HG02759 (cell line): ENCODE results near the gene PUS10.

Experiments
- ATAC-seq: cut with Tn5 transposase; IDR thresholded peaks from one replicate; pipeline ENCODE4 v1.9.1; 2021; ENCODE audit warnings: mild to moderate bottlenecking, moderate library complexity; ENCODE audit not compliant: unreplicated experiment

Gene PUS10

GRCh38 chr2:60972889-60973656, 45.0 kb downstream of the PUS10 start:
- ATAC-seq = no peak

- ATAC-seq = peak; percentile 56
Measured at GRCh38 chr2:60966507-60967405, 51.3 kb downstream of the PUS10 start.

GRCh38 chr2:60965499-60965785, 52.6 kb downstream of the PUS10 start:
- no peak for ATAC-seq

GRCh38 chr2:60964651-60965498, 53.2 kb downstream of the PUS10 start:
- no peak for ATAC-seq

DNA sequence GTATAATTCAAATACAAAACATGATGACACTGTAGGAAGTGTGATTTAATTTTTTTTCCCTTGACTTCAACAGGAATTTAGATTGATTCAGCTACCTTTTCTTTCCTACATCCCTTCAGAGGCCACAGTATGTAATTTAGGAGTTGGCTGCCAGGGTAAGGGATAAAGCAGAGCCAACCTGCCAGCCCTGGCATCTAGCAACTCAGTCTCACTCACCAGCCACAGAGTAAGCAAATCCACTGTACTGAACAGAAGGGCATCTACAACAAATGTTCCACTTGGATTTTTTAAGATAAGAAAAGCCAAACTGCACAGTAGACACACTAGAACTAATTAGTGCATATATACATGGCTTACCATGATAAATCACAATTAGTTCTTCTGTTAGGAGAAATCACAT, 54.9 kb downstream of the PUS10 start:
- no peak for ATAC-seq

DNA sequence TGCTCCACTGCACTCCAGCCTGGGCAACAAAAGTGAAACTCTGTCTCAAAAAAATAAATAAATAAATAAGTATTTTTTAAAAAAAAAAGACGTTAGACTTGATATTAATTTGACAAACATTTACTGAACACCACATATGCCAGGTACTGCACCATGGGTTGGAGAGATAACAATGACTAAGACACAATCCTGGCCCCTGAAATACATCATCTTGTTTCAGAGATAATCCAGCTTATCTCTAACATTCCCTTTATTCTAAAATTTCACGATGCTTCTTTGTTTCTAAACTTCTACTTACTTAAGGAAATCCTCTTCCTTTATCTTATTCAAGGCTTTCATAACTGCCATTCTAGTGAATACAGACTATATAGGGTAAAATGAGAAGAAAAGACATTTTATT, 55.5 kb downstream of the PUS10 start:
- ATAC-seq = no peak

GRCh38 chr2:60961457-60961856, 56.6 kb downstream of the PUS10 start:
- no peak for ATAC-seq

DNA sequence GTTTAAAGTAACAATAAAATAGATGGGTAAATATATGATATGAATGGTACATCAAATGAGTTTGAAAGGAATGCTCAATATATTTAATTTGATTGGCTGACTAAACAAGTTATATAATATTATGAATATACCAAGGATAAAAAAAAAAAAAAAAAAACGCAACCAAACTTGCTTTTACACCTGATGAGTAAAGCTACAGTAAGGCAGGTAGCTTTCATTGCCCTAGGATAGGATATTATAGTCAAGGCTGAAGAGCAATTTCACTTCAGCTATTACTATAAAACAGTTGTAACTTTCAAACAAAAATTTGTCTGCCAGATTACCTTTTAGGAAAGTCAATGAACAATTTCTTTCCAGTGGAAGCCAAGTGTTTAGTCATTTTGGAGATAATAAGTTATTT, 57.3 kb downstream of the PUS10 start:
- no peak for ATAC-seq

DNA sequence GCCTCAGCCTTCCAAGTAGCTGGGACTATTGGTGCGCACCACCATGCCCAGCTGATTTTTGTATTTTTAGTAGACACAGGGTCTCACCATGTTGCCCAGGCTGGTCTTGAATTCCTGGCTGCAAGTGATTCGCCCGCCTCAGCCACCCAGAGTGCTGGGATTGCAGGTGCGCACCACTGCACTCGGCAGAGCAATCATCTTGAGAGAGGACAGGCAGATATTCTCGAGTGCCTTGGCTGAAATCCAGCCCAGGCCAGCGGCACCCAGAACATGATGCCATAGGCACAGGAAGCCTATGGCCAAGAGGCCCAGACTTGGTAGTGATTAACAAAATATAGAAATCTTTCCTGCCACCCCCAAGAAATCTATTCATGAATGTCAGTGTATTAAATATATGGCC, 58.6 kb downstream of the PUS10 start:
- ATAC-seq = no peak

- no peak for ATAC-seq
Measured at GRCh38 chr2:60958800-60959199, 59.3 kb downstream of the PUS10 start.

DNA sequence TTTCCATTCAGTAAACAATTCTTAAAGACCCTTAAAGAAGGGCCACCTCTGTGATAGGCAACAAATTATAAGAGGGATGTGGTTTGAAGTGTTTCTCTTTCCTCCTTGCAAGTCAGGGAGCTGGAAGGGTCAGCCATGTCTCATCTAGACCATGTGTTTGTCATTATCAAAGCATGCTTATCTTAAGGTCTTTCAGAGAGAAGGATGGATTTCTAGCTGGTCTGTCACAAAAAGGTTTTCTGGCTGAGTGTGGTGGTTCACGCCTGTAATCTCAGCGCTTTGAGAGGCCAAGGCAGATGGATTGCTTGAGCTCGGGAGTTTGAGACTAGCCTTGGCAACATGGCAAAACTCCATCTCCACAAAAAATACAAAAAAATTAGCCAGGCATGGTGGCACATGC, 59.7 kb downstream of the PUS10 start:
- ATAC-seq = no peak

DNA sequence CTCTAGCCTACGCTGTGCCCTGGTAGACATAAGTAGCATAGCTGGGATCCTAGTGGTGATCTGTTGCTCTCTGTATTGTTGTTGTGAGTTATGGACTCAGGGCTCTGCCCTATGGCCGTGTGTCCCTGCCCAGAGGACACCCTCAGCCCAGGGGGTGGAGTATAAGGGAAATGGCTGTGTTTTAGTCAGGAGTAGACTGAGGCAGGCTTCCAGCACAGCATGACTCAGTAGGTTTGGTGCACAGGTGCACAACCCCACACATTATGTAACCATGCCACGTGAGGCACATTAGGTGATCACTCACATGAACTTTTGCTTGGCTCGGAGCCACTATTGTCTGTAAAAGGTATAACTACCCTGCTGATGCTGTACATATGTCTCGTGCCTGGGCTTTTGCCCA, 60.4 kb downstream of the PUS10 start:
- no peak for ATAC-seq

GRCh38 chr2:60957224-60957623, 60.8 kb downstream of the PUS10 start:
- no peak for ATAC-seq

GRCh38 chr2:60954139-60954538, 63.9 kb downstream of the PUS10 start:
- no peak for ATAC-seq

DNA sequence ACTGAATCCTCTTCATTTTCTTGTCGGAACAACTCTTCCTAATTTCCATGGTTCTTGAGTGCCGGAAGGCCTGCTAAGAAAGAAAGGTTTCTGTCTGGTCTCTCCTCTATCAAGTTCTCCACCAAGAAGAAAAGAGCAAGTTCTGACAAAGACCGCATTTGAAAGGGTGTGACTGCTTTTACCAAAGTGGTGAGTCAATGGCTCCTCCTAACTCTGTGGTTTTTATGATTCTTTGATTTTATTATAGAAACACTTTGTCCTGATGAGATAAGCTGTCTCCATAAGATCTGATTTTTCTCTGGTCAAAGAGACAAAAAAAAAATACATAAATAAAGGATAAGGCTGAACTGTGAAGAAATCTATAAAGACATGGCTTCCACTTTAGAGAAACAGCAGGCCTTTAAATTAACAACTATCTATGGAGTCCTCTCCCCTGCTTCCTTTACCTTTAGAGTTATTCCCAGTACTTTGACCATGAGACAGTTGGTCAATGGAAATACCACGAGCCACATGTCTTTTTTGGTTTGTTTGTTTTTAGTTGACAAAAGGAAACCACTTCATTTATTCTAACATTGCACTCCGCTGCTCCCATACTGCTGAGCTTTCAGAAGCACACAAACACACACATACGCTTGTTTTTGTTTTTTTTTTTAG, 69.0 kb downstream of the PUS10 start:
- ATAC-seq = no peak

- ATAC-seq = no peak
Measured at GRCh38 chr2:60948161-60948560, 69.9 kb downstream of the PUS10 start.

DNA sequence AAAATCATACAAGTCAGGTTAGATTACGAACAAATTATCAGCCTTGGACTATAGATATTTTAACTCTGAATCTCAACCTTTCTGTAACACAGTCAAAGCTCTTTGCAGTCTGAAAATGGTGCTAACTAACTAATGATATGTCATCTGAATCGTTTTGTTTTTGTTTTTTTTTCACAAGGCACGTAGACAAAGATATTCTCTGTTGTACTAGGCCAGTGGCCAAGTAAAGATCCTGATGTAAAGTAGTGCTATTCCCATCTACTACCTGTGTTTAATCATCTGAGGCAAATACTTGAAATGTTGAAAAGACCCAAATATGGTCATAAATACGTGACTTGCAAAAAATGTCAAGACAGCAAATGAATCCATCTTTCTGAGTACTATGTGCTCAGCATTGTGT, 71.0 kb downstream of the PUS10 start:
- no peak for ATAC-seq

- ATAC-seq = no peak
Measured at GRCh38 chr2:60945341-60945740, 72.7 kb downstream of the PUS10 start.

DNA sequence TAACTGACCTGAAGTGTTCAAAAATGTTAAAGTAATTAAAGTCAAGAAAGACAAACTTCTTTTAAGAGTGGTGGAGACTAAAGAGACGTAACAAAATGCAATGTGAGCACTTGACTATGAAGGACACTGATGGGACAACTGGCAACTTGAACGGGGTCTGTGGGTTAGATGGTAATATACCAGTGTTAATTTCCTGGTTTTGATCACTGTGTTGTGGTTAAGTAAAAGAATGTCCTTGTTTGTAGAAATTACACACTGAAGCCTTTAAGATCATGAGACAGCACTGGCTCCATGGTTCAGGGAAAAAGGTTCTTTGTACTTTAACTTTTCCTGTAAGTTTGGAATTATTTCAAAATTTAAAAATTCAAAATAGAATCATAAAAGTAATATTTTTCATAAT, 78.4 kb downstream of the PUS10 start:
- ATAC-seq = no peak

DNA sequence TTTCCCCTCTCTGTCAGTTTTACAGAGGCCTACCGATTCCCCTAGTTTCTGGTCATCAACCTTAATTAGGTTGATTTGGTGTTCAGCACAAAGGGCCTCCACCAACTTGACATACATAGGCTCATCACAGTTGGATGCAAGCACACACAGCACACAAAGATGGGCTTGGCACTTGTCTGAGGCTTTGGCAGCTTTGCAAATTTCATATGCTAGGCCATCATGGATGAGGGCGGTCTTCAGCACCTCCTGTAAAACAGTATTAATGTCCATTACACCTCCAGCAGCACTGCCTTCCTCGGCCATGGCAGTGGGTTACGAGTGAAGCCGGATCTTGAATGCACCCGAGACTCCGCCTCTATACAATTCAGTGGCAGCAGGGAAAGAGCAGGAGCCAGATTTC, 79.8 kb downstream of the PUS10 start:
- no peak for ATAC-seq

DNA sequence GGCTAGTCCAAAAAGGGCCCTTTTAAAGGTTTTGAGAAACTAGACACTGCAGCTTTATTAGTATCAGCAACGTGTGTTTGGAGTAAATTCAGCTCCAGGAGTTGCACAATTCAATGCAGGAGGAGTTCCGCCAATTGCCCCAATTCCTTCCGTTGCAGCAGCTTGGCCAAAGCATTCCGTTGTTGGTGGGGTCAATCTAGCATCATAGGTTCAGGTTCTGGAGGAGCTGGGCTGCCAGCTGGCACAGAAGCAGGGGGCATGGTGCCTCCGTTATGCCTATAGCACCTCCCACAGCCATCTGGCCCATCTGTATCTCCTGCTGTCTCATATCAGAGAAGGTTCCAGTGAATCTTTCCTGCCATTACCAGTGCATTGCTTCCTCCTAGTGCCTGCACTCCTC, 81.3 kb downstream of the PUS10 start:
- ATAC-seq = no peak
